Activated T-cell treated with anti-CD3 and anti-CD28 coated beads for 1 hour (primary cell): ENCODE data around the gene CELF1.

Experiments used
- DNase-seq: peaks from one replicate; pipeline ENCODE4 v3.0.0-alpha.2; 2020; ENCODE audit warnings: low read depth

The CELF1 gene

DNA sequence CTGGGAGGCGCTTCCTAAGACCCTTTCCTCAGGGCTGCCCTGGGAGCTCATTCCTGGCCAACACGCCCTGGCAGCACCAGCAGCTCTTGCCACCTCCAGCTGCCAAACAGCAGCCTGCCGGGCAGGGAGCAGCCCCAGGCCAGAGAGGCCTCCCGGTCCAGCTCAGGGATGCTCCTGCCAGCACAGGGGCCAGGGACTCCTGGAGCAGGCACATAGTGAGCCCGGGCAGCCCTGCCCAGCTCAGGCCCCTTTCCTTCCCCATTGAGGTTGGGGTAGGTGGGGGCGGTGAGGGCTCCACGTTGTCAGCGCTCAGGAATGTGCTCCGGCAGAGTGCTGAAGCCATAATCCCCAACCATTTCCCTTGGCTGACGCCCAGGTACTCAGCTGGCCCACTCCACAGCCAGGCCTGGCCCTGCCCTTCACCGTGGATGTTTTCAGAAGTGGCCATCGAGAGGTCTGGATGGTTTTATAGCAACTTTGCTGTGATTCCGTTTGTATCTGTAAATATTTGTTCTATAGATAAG is 136.9 kb downstream of the CELF1 start:
- no peak for DNase-seq
